Neuronal stem cell (in vitro differentiated cells): ENCODE data around the gene MAGI1. TPM values are rescaled to one million over a fixed set of nuclear protein-coding genes. Genes with fewer than 3 reads are reported as not detected.

Experiments used
- DNase-seq: peaks from one replicate; pipeline ENCODE4 v3.0.0-alpha.2; 2013; ENCODE audit warnings: low spot score
- H2AFZ ChIP-seq: one replicate; pipeline ENCODE4 v1.6.1; 2013; ENCODE audit warnings: mild to moderate bottlenecking, low read length, inconsistent platforms
- H2AK5ac ChIP-seq: 2 replicates; pipeline ENCODE4 v1.6.1; 2013; ENCODE audit warnings: low read depth, mild to moderate bottlenecking, inconsistent platforms, low read length, moderate library complexity, mixed read lengths
- H2BK120ac ChIP-seq: 2 replicates; pipeline ENCODE4 v1.6.1; 2013; ENCODE audit warnings: low read depth, mild to moderate bottlenecking, inconsistent platforms, low read length, moderate library complexity, mixed read lengths
- H2BK12ac ChIP-seq: one replicate; pipeline ENCODE4 v1.6.1; 2013; ENCODE audit warnings: low read length, inconsistent platforms
- H2BK15ac ChIP-seq: 2 replicates; pipeline ENCODE4 v1.6.1; 2013; ENCODE audit warnings: mild to moderate bottlenecking, low read length, inconsistent platforms, mixed read lengths
- H2BK5ac ChIP-seq: one replicate; pipeline ENCODE4 v1.6.1; 2013; ENCODE audit warnings: inconsistent platforms, mild to moderate bottlenecking, low read length, moderate library complexity
- H3K14ac ChIP-seq: one replicate; pipeline ENCODE4 v1.6.1; 2013; ENCODE audit warnings: low read length, inconsistent platforms
- H3K18ac ChIP-seq: 2 replicates; pipeline ENCODE4 v1.6.1; 2013; ENCODE audit warnings: low read length, inconsistent platforms
- H3K23ac ChIP-seq: 2 replicates; pipeline ENCODE4 v1.6.1; 2013; ENCODE audit warnings: low read depth, mild to moderate bottlenecking, mixed read lengths, low read length, inconsistent platforms; ENCODE audit not compliant: poor library complexity
- H3K27ac ChIP-seq: replicated peaks from 3 replicates; pipeline ENCODE4 v1.5.1; 2013; ENCODE audit warnings: low read length, inconsistent platforms
- H3K27me3 ChIP-seq, 3 experiments: 2 replicates each; pipeline ENCODE4 v1.6.1; 2013; ENCODE audit warnings: low read length in 3 of 3, mild to moderate bottlenecking in 2 of 3, inconsistent platforms in 1 of 3, low read depth in 1 of 3, mixed read lengths in 1 of 3, moderate library complexity in 1 of 3; ENCODE audit not compliant: control insufficient read depth in 3 of 3, insufficient read depth in 3 of 3
- H3K36me3 ChIP-seq, 2 donors: replicated peaks in 1 of 2; 2 replicates each; pipeline ENCODE4 v1.6.1; 2013; ENCODE audit warnings: low read length in 2 of 2; ENCODE audit not compliant: control insufficient read depth in 2 of 2, insufficient read depth in 2 of 2
- H3K4ac ChIP-seq: 2 replicates; pipeline ENCODE4 v1.6.1; 2013; ENCODE audit warnings: inconsistent platforms, mild to moderate bottlenecking, low read length, moderate library complexity
- H3K4me1 ChIP-seq, 2 donors: 1 replicate in 1 of 2; 2 replicates in 1 of 2; pipeline ENCODE4 v1.6.1; 2013; ENCODE audit warnings: low read length in 2 of 2, low read depth in 1 of 2; ENCODE audit not compliant: control insufficient read depth in 2 of 2, insufficient read depth in 1 of 2
- H3K4me2 ChIP-seq: one replicate; pipeline ENCODE4 v1.6.1; 2013; ENCODE audit warnings: mild to moderate bottlenecking, low read length, inconsistent platforms; ENCODE audit not compliant: insufficient read depth, poor library complexity, severe bottlenecking
- H3K4me3 ChIP-seq, 2 donors: 2 replicates each; pipeline ENCODE4 v1.5.1; 2013; ENCODE audit warnings: low read length in 2 of 2, mild to moderate bottlenecking in 2 of 2, inconsistent platforms in 1 of 2, moderate library complexity in 1 of 2
- H3K79me1 ChIP-seq: one replicate; pipeline ENCODE4 v1.6.1; 2013; ENCODE audit warnings: low read depth, mild to moderate bottlenecking, inconsistent platforms, low read length, moderate library complexity
- H3K9ac ChIP-seq: one replicate; pipeline ENCODE4 v1.6.1; 2013; ENCODE audit warnings: mild to moderate bottlenecking, low read depth, low read length, inconsistent platforms; ENCODE audit not compliant: poor library complexity
- H3K9me3 ChIP-seq, 2 donors: replicated peaks in 1 of 2; 2 replicates each; pipeline versions ENCODE3 to v1.6.1; 2013; ENCODE audit warnings: low read length in 2 of 2, mild to moderate bottlenecking in 2 of 2, inconsistent platforms in 1 of 2, low read depth in 1 of 2, mixed read lengths in 1 of 2, moderate library complexity in 1 of 2; ENCODE audit not compliant: control insufficient read depth in 2 of 2, insufficient read depth in 1 of 2
- H4K8ac ChIP-seq: one replicate; pipeline ENCODE4 v1.6.1; 2013; ENCODE audit warnings: low read depth, mild to moderate bottlenecking, inconsistent platforms, low read length, moderate library complexity
- H4K91ac ChIP-seq: one replicate; pipeline ENCODE4 v1.6.1; 2013; ENCODE audit warnings: low read length, low read depth, mild to moderate bottlenecking, inconsistent platforms; ENCODE audit not compliant: poor library complexity
- WGBS, 2 donors: extraction: QIAGEN DNeasy Blood & Tissue Kit; methylation state at CpG; one replicate each; pipeline ENCODE4 v1.1.7; 2013; ENCODE audit warnings: missing lambda C conversion rate in 2 of 2, mixed read lengths in 1 of 2; ENCODE audit not compliant: insufficient read length in 2 of 2, insufficient replicate concordance in 1 of 2; ENCODE audit errors: extremely low coverage in 2 of 2; 5-methylcytosine and 5-hydroxymethylcytosine counted together
- polyA plus RNA-seq, 2 experiments: library from polyadenylated mRNA; stranded (reverse); fragments of 200-250 nt; gene quantifications; one replicate each; pipeline ENCODE4 v1.2.3, GENCODE V29; 2013

MAGI1 gene
- polyA plus RNA-seq (2013, experiment 1 of 2), result 17.7 TPM
- 18.1 TPM for polyA plus RNA-seq (2013, experiment 2 of 2)

DNA sequence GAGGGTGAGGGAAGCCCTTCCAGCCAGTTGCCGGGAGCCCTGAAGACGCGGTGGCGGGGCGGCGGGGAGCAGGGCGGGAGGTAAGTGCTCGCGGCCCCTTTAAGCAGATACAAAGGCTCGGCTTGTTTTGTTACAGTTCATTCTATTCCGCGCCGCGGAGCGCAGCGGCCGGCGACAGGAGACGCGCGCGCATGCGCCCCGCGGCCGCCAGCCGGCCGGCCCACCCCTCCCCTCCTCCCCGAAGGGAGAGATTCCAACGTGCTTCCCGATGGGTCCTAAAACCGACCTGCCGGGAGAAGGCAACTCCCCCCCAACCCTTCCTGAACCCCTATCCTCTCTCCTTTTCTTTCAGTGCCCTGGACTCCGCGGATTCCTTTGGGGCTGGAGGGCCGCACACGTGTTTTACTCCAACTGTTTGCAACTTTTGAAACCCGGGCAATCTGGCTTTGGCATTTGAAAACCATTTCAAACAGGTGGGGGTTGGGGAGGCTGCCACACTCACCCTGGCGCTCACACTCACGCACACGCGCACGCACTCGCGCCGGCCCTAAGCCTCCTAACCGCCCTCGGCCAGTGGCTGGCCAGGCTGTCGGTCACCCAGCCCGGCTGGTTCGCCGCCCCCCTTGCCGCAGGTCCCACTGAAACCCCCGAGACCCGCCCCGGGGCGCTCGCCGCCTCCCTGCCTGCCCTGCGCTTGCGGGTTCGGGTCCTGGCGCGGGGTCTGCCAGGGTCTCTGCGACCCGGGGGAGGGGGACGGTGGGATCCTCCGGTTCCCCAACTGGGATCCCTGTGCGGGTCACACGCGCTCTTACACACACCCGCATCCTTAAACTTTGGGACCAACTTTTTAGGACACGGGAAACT is at the start of gene MAGI1:
TSS of gene MAGI1 (minus strand) at position 193 of the 864 bp plus-strand sequence. CDS start 610 bp downstream, outside the sequence.
- no CpG with 5 or more reads among the region's 73 CpGs for whole genome bisulfite sequencing, 2 donors
- no peaks in the 10 kb centered on the region for H3K27me3 ChIP-seq
- DNase-seq, result peak; percentile 95

DNA sequence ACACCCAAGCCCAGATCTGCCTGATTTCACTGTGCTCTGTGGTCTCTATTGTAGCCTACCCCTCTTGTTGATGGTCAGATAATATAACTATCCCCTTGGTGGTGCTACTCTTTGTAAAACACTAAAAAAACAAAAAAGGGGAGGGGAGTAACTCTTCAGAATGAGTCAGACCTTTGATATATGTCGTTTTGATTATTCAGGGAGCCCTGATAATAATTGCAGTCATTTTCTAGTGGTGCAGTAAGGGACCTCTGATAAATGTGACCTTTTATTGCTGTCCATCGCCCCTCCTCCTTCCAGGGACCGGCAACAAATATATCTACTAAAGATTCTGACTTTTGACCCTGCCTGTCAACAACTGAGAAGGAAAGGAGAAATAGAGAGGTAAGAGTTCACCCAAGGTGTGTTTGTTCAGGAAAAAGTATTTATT is 45.1 kb upstream of the MAGI1 start:
- no peak for DNase-seq
- no peak overlapping the region for H3K4me2 ChIP-seq
- no peak overlapping the region for H2BK120ac ChIP-seq
- no peak overlapping the region for H3K18ac ChIP-seq
- no peak overlapping the region for H3K23ac ChIP-seq
- H2AFZ ChIP-seq, result no peak overlapping the region
- H3K27ac ChIP-seq, result no peak overlapping the region
- no CpG with 5 or more reads among the region's 3 CpGs for WGBS, 2 donors
- no peak overlapping the region for H3K4ac ChIP-seq
- H2BK15ac ChIP-seq, result no peak overlapping the region
- H3K4me3 ChIP-seq, result no peak overlapping the region
- no peaks in the 10 kb centered on the region for H3K4me1 ChIP-seq
- no peak overlapping the region for H3K9ac ChIP-seq
- H2AK5ac ChIP-seq, result no peak overlapping the region
- no peaks in the 10 kb centered on the region for H3K27me3 ChIP-seq
- no peak overlapping the region for H2BK12ac ChIP-seq
- H3K36me3 ChIP-seq, result no peaks in the 10 kb centered on the region
- no peak overlapping the region for H2BK5ac ChIP-seq
- no peak overlapping the region for H3K14ac ChIP-seq
- no peak overlapping the region for H4K91ac ChIP-seq
- no peak overlapping the region for H4K8ac ChIP-seq
- no peaks in the 10 kb centered on the region for H3K79me1 ChIP-seq
- H3K9me3 ChIP-seq, result no peaks in the 10 kb centered on the region

More for the DNA sequence above, at the start of gene MAGI1:
- peak within 1 kb of the TSS; percentile 95 for H3K9ac ChIP-seq
- peak within 1 kb of the TSS; percentile 85 for H3K27ac ChIP-seq
- H2BK15ac ChIP-seq, result peak within 1 kb of the TSS; percentile 97
- peak within 1 kb of the TSS; percentile 77 for H3K23ac ChIP-seq
- H3K14ac ChIP-seq, result peak within 1 kb of the TSS; percentile 76
- H2BK12ac ChIP-seq, result no peak within 1 kb of the TSS
- peak within 1 kb of the TSS; percentile 74 to 89 for H3K4me3 ChIP-seq
- H3K4me1 ChIP-seq, result peaks cover 14 to 22% of the 10 kb centered on the region in 2 donors
- no peak within 1 kb of the TSS for H4K8ac ChIP-seq
- no peaks in the 10 kb centered on the region for H3K9me3 ChIP-seq
- peak within 1 kb of the TSS; percentile 99 for H3K4me2 ChIP-seq
- peak within 1 kb of the TSS; percentile 97 for H2AFZ ChIP-seq
- H2BK120ac ChIP-seq, result peak within 1 kb of the TSS; percentile 68
- no peaks in the 10 kb centered on the region for H3K36me3 ChIP-seq
- no peak within 1 kb of the TSS for H4K91ac ChIP-seq
- H2BK5ac ChIP-seq, result peak within 1 kb of the TSS; percentile 91
- peak within 1 kb of the TSS; percentile 82 for H2AK5ac ChIP-seq
- no peak within 1 kb of the TSS for H3K4ac ChIP-seq
- peaks cover 8% of the 10 kb centered on the region for H3K79me1 ChIP-seq
- H3K18ac ChIP-seq, result peak within 1 kb of the TSS; percentile 95

DNA sequence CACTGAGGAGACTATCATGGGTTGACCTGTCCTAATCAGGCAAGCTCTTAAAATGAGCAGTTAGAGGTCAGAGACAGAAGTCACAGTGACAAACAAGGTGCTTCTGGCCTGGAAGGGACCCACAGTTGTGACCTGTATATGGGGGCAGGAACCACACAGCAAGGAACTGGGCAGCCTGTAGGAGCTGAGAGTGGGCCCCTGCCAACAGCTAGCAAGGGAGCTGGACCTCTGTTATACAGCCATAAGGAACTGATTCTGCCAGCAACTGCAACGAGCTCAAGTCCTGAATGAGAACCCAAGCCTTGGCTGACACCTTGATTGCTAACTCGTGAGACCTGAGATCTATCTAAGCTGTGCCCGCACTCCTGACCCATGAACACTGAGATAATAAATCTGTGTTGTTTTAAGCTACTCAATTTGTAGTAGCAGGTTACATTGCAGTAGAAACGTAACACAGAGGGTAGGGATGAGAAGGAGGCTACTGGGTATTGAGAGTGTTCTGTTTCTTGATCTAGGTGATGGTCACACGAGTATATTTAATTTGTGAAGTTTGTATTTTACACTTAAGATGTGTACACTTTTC is 44.5 kb upstream of the MAGI1 start:
- no peak overlapping the region for H2AK5ac ChIP-seq
- H3K23ac ChIP-seq, result no peak overlapping the region
- no peak overlapping the region for H2BK15ac ChIP-seq
- no peak overlapping the region for H2BK12ac ChIP-seq
- H3K79me1 ChIP-seq, result no peaks in the 10 kb centered on the region
- H2AFZ ChIP-seq, result peak overlapping the region; percentile 56
- H4K8ac ChIP-seq, result no peak overlapping the region
- H3K4ac ChIP-seq, result no peak overlapping the region
- no peaks in the 10 kb centered on the region for H3K36me3 ChIP-seq
- no peak overlapping the region for H2BK120ac ChIP-seq
- no peak overlapping the region for H3K9ac ChIP-seq
- no peak overlapping the region for H3K4me3 ChIP-seq
- H2BK5ac ChIP-seq, result no peak overlapping the region
- DNase-seq, result no peak
- no peak overlapping the region for H3K18ac ChIP-seq
- WGBS, 2 donors, result no CpG with 5 or more reads among the region's 5 CpGs
- no peak overlapping the region for H3K14ac ChIP-seq
- no peaks in the 10 kb centered on the region for H3K9me3 ChIP-seq
- H3K27ac ChIP-seq, result no peak overlapping the region
- no peaks in the 10 kb centered on the region for H3K4me1 ChIP-seq
- H3K4me2 ChIP-seq, result no peak overlapping the region
- H4K91ac ChIP-seq, result no peak overlapping the region
- no peaks in the 10 kb centered on the region for H3K27me3 ChIP-seq

DNA sequence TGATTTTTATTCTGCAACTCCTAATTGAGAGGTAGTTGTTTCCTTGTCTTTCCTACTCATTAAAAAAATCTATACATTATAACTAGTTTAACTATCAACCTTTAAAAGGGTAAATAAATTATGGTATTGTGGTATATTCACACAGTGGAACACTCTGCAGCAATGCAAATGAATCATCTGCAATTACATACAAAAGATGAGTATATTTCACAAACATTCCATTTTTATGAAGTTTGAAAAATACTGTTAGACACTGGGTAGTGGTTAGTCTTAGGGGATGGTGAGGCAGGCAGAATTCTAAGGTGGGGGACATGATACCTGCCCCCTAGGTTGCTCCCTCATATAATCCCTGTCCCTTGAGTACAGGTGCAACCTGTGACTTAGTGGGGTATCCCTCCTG is 44.0 kb upstream of the MAGI1 start:
- Histone ChIP-seq H3K79me1 (no peaks in the 10 kb centered on the region), H2AFZ (no peak overlapping the region), H3K27ac (no peak overlapping the region), H3K9me3 (peaks cover 0 to 1% of the 10 kb centered on the region in 2 donors), H3K14ac (no peak overlapping the region), H2AK5ac (no peak overlapping the region), H2BK12ac (no peak overlapping the region), H2BK5ac (no peak overlapping the region), H3K23ac (no peak overlapping the region), H3K9ac (no peak overlapping the region), H3K4me1 (no peaks in the 10 kb centered on the region), H3K4me3 (no peak overlapping the region), H3K36me3 (no peaks in the 10 kb centered on the region), H2BK120ac (no peak overlapping the region), H2BK15ac (no peak overlapping the region), H3K4ac (no peak overlapping the region), H3K4me2 (no peak overlapping the region), H4K91ac (no peak overlapping the region), H4K8ac (no peak overlapping the region), H3K27me3 (no peaks in the 10 kb centered on the region), H3K18ac (no peak overlapping the region)
- no peak for DNase-seq
